Mammary epithelial cell (primary cell): ENCODE data around the gene PTPN3.

ENCODE experiments used
- CTCF ChIP-seq, 2 donors: IDR thresholded peaks in 1 of 2; conservative IDR thresholded peaks in 1 of 2; 2 replicates each; pipeline ENCODE4 v1.5.1; 2011 to 2012; ENCODE audit warnings: inconsistent platforms in 2 of 2, low read length in 2 of 2, mild to moderate bottlenecking in 2 of 2, control low read depth in 1 of 2, low read depth in 1 of 2; ENCODE audit not compliant: insufficient read depth in 1 of 2; ENCODE audit errors: extremely low read depth in 1 of 2
- EZH2 ChIP-seq: IDR thresholded peaks from 2 replicates; pipeline ENCODE4 v1.6.1; 2012; ENCODE audit warnings: low read length, inconsistent platforms, borderline replicate concordance

- TF ChIP-seq EZH2 (no peak), CTCF (conservative IDR thresholded peaks at IDR 0.05 in 1 of 2, IDR thresholded peaks at IDR 0.05 in 1 of 2; ENCODE audit: extremely low read depth in 1 of 2, insufficient read depth in 1 of 2, low read depth in 1 of 2, low read length in 2 of 2) (no peak)
These were observed 15.8 kb upstream of the PTPN3 start for GRCh38 chr9:109513871-109514270.
